ENCODE results near the gene USP48. TPM values are rescaled to one million over a fixed set of nuclear protein-coding genes. Genes with fewer than 3 reads are reported as not detected.

USP48 gene
- total and polyA plus RNA-seq, 2 of the 8 experiments (the other 6 are each of a cell fraction or from before 2014, with no cell fraction given): 12.8 to 83.5 TPM

DNA sequence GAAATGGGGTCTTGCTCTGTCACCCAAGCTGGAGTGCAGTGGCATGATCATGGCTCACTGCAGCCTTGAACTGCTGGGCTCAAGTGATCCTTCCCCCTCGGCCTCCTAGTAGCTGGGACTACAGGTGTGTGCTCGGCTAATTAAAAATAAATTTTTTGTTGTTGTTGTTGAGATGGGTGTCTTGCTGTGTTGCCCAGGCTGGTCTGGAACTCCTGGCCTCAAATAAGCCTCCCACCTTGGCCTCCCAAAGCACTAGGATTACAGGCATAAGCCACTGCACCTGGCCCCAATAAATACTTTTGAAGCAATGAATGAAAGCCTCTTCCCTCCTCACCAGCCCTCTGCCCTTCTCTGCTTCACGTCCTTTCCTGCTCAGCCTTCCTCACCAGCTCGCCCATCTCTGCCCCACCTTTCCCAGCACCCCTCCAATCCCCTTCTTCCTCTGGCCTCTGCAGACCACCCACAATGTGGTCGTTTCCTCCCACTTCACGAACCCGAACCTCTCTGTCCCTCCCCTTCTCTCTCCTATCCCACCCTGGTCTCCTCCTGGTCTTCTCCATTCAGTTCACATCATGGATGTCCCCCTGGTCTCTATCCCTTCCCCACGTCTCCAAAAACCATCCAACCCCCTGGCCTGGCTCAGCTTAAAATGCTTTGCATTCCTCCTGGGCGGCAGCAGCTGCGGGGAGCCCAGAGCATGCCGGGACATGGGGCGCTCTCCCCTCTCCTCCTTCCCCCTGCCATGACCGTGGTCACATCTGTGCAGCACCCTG is 152.2 kb downstream of the USP48 start:
- H3K14ac ChIP-seq (ENCODE audit: insufficient read length): no peak overlapping the region
- no peaks in the 10 kb centered on the region; a peak in 1 of 7 replicates for H3K27me3 ChIP-seq (replicated peaks in 1 of 4; ENCODE audit: control insufficient read depth in 3 of 4, extremely low read depth in 1 of 4, insufficient read depth in 3 of 4, low read length in 3 of 4)
- no peak overlapping the region for H4K8ac ChIP-seq (ENCODE audit: extremely low read depth, insufficient read depth, low read length)
- H3K23me2 ChIP-seq (ENCODE audit: low read depth, low read length): 0 out of 2 replicates have a peak, but pooled peaks cover 2% of the 10 kb centered on the region
- H4K20me1 ChIP-seq (replicated peaks in 1 of 2; ENCODE audit: control insufficient read depth in 1 of 2, insufficient read depth in 2 of 2, low read length in 2 of 2): no peaks in the 10 kb centered on the region
- peak overlapping the region; percentile 68; the same call in 1 of the 2 replicates for H2BK12ac ChIP-seq (ENCODE audit: low read depth, low read length)
- H3K79me1 ChIP-seq (ENCODE audit: low read depth, low read length): no peaks in the 10 kb centered on the region
- no peak overlapping the region for H3K23ac ChIP-seq (ENCODE audit: insufficient read length)
- H3K27ac ChIP-seq (ENCODE audit: low read depth, low read length): no peak overlapping the region
- peaks cover 5 to 30% (median 16%) of the 10 kb centered on the region in 4 experiments for H3K4me1 ChIP-seq (replicated peaks in 1 of 4; ENCODE audit: control insufficient read depth in 3 of 4, insufficient read depth in 4 of 4, low read length in 3 of 4)
- 0 out of 2 replicates have a peak overlapping the region, but pooled peaks have one; percentile 36 for H2BK20ac ChIP-seq (ENCODE audit: low read length)
- no peak overlapping the region for H2BK15ac ChIP-seq (ENCODE audit: low read length)
- DNase-seq (ENCODE audit: low read depth in 1 of 2, low spot score in 2 of 2) (no peak), FAIRE-seq (no peak)
- H3K9me3 ChIP-seq (ENCODE audit: insufficient read depth in 2 of 2, low read depth in 1 of 2, low read length in 1 of 2): no peaks in the 10 kb centered on the region
- ChIA-PET POLR2A (ENCODE audit: partially characterized antibody) (interaction anchor here (0.6 to 1.2 kb wide), 4 partner anchors 10 to 401 kb away, joined by 3 read pairs; no protein-coding TSS in a partner anchor), CTCF (ENCODE audit: partially characterized antibody) (interaction anchor here (0.6 to 1.6 kb wide), 6 partner anchors 11 to 603 kb away, joined by 3 to 7 read pairs (median 4); no protein-coding TSS in a partner anchor)
- H3K56ac ChIP-seq (replicated peaks; ENCODE audit: insufficient read length, low read depth, low read length): no peak overlapping the region
- H4K91ac ChIP-seq (replicated peaks; ENCODE audit: insufficient read length, low read length): no peak overlapping the region
- no peak overlapping the region for H3K4ac ChIP-seq (replicated peaks; ENCODE audit: insufficient read length, low read depth, low read length)
- no peak overlapping the region; a peak in 1 of 7 replicates for H3K9ac ChIP-seq (replicated peaks in 1 of 4; ENCODE audit: extremely low read depth in 1 of 4, low read depth in 3 of 4, low read length in 3 of 4)
- H2AFZ ChIP-seq (ENCODE audit: low read length): no peak overlapping the region
- TF ChIP-seq NANOG (IDR thresholded peaks at IDR 0.05; ENCODE audit: insufficient read depth, low read depth, low read length, poor library complexity, severe bottlenecking) (no peak), TEAD4 (IDR thresholded peaks at IDR 0.05; ENCODE audit: low read depth, low read length) (peak; percentile 89)
- H4K5ac ChIP-seq (ENCODE audit: insufficient read length, low read depth, low read length): no peak overlapping the region
- no peak overlapping the region for H3K4me3 ChIP-seq (ENCODE audit: extremely low read depth in 1 of 4, insufficient read depth in 2 of 4, low read depth in 3 of 4, low read length in 4 of 4)
- H3K79me2 ChIP-seq (ENCODE audit: control insufficient read depth in 1 of 2, insufficient read depth in 2 of 2, low read length in 2 of 2): no peaks in the 10 kb centered on the region
- no peak overlapping the region for H2BK120ac ChIP-seq (replicated peaks; ENCODE audit: low read depth, low read length)
- no peaks in the 10 kb centered on the region for H3K36me3 ChIP-seq (ENCODE audit: control insufficient read depth in 2 of 4, insufficient read depth in 4 of 4, low read length in 3 of 4)
- H3K4me2 ChIP-seq (ENCODE audit: insufficient read depth in 1 of 2, low read depth in 2 of 2, low read length in 2 of 2): peak overlapping the region; percentile 42 to 53; a peak in 3 of 4 replicates
- peak overlapping the region; percentile 24; the same call in 1 of the 2 replicates for H3K18ac ChIP-seq (ENCODE audit: extremely low read depth, low read length)
- H2BK5ac ChIP-seq (ENCODE audit: low read depth, low read length): peak overlapping the region; percentile 75
- peak overlapping the region; percentile 46; the same call in 1 of the 2 replicates for H2AK5ac ChIP-seq (ENCODE audit: low read depth, low read length)
- WGBS, 2 experiments (ENCODE audit: extremely low coverage in 1 of 2, insufficient coverage in 1 of 2, insufficient read length in 1 of 2, insufficient replicate concordance in 2 of 2, low coverage in 1 of 2, low lambda C conversion rate in 2 of 2, missing lambda C conversion rate in 1 of 2): 44% methylated on average over 13 of the region's 13 CpGs; no CpG with 5 or more reads in 1 of the 2 experiments
